Astrocyte of the hippocampus (primary cell): Measurements from ENCODE around the gene HMOX1.

Source experiments
- DNase-seq: peaks from one replicate; pipeline ENCODE4 v3.0.0; 2011; ENCODE audit warnings: low read depth, low spot score

Gene HMOX1

DNA sequence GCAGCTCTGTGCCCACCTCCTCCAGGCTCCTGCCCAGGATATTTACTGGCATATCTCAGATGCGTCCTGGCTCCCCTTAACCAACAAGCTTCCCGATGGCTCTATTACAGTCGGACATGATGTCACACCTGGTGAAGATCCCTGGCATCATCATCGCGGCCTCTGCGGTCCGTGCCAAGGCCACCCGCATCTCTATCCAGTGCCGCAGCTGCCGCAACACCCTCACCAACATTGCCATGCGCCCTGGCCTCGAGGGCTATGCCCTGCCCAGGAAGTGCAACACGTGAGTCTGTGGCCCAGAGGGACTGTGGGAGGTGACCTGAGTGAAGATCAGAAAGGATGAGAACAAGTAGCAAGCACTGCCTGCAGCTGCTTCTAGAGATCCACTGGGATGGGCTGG, 25.5 kb downstream of the HMOX1 start:
- no peak for DNase-seq

DNA sequence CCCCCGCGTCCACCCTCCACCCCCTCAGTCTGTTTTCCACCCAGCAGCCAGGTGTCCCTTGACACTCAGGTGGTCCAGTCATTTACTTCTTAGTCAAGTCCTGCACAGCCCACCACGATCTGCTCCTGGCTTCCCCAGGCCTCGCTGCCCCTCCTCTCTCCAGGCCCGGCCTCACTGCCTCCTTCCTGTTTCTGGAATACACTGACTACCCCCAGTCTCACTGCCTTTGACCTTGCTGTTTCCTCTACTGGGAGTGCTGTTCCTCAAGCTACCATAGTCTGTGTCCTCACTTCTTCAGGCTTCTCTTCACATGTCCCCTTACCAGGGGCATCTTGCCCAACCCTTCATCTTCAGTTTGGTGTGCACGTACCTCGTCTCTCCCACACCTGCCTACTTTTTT, 26.5 kb downstream of the HMOX1 start:
- no peak for DNase-seq

DNA sequence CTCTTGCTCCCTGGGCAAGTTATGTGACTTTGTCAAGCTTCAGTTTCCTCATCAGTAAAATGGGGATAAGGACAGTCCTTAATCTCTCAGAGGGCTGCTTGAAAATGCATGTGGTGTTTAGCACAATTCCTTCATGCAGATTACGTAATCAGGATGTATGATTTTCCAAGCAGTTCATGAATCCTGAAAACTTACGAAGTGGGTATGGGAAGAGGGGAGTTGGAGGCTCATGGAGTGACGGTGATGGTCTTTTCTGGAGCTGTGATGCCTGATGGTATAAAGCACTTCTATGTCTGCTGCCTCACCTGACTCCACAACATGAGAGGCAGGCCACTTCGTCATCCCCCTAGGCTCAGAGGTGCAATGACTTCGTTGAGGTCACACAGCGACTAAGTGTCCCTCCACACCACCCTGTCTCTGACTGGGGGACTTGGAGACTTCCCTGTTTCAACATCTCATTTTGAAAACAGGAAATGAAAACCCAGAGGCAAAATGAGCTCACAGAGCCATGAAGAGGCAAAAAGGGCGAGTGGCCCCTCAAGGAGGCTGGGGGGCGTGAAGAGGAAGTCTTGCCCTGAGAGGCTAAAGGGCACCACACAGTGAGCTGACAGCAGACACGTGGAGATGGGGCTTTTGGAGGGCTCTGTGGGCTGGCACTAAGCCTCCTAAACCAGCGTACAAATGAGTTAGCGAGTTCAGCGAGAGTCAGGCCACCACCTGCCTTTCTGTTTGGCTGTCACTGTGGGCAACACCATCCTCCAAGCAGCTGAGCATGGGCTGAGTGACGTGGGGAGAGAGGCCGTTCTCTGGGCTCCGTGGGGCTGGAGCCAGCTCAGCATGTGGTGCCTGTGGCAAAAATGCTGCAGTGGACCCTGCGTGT, 29.1 kb downstream of the HMOX1 start:
- no peak for DNase-seq

DNA sequence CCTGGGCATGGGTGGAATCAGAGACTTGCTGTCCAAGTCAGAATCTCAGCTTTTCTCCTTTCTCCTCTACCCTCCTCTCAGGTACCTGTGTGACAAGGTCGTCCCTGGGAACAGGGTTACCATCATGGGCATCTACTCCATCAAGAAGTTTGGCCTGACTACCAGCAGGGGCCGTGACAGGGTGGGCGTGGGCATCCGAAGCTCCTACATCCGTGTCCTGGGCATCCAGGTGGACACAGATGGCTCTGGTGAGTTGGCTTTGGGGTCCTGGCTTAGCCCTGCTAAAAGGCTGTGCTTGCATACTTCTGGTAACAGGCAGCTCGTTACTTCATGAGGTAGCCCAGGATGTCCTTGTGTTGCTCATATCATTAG, 29.8 kb downstream of the HMOX1 start:
- no peak for DNase-seq

DNA sequence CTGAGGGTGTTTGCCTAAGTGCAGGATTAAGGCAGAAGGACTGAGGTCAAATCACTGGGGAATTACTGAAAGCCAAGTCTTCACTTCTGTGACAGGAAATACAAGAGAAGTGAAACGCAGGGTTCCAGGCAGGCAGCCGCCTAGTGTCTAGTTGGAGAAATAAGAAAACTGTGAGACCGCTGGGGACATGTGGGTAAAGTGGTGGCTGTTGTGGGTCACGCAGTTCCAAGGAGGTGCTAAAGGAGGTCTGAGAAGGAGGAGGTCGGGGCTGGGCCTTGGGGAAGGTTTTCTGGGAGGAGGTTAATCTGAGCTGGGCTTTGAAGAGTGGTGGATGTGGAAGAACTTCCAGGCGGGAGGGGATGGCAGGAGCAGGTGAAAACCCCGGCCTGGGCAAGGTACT, 30.2 kb downstream of the HMOX1 start:
- no peak for DNase-seq

DNA sequence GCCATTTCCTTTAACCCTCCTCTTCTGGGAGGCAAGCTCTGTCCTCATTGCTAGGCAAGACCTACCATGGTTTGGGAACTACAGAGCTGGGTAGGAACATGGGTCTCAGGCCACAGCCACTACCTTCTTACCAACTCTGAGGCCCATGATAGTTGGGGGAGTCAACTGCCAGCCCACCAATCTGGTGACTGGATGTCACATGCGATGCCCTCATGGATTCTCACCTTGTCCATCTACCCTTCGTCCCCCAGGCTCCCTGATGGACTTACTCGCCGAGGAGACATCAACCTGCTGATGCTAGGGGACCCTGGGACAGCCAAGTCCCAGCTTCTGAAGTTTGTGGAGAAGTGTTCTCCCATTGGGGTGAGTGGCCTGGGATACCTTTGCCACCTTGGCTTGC, 32.7 kb downstream of the HMOX1 start:
- DNase-seq, result no peak

DNA sequence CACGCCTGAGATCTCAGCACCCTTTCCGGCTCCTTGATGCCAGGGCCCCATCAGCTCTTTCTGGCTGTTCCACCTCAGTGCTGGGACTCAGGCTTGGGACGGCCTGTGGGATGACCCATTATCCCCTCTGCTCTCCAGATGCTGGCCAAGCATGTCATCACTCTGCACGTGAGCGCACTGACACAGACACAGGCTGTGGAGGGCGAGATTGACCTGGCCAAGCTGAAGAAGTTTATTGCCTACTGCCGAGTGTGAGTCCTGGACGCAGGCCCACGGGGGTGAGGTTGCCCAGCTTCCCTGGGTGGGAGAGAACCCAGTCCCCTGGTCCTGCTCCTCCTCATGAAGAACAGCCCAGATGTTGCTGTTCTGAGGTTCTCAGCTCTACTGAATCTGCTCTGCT, 36.7 kb downstream of the HMOX1 start:
- no peak for DNase-seq

DNA sequence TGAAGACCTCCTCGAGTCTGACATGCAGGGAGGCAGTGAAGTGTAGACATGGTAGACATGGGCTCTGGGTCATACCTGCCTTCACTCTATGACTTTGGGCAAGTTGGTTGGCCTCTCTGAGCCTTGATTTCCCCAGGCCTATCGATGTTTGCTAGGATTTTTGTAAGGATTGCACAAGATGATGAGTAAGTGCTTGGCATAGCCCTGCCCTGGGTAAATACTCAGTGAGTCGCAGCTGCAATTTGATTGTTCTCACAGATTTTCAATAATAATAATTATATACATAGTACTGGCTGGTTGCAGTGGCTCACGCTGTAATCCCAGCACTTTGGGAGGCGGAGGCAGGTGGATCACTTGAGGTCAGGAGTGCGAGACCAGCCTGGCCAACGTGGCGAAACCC, 37.2 kb downstream of the HMOX1 start:
- DNase-seq, result no peak

DNA sequence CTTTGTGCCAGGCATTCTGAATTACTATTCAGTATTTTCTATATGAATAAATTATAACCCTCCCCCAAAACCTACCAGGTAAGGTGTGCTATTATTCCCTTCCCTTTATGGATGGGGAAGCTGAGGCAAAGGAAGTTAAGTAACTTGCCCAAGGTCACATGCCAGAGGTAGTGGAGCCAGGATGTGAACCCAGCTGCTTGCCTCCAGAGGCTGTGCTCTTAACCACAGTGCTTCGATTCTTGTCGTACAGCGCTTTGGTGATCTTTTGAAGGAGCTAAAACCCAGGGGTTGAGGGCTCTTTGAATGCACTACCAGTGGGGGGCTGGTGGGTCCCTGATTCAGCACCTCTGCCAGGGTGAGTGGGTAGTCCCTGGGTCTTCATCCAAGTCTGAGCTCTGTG, 37.8 kb downstream of the HMOX1 start:
- DNase-seq, result no peak

DNA sequence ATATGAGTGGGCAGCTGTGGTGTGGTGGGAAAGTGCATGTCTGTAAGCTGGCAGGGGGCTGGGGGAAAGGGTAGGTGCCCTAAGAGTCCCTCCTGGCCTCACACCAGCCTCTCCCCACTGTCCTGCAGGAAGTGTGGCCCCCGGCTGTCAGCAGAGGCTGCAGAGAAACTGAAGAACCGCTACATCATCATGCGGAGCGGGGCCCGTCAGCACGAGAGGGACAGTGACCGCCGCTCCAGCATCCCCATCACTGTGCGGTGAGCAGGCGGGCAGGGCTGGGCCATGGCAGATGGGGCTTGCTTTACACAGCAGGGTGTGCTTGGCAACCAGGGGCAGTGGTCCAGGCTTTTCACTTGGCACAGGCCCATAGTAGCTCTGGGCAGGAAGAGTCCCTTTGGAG, 38.9 kb downstream of the HMOX1 start:
- DNase-seq, result no peak

DNA sequence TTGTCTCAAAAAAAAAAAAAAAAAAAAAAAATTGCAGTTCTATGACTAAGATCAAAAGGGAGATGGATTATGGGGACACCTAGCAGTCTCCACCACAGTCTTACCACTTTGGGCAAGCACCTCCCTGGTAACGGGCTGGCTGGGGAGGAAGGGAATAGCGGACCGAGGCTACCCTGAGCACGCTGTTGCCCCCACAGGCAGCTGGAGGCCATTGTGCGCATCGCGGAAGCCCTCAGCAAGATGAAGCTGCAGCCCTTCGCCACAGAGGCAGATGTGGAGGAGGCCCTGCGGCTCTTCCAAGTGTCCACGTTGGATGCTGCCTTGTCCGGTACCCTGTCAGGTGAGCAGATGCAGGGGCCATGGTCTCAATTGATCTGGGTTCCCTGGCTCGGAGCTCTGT, 40.2 kb downstream of the HMOX1 start:
- DNase-seq, result no peak

DNA sequence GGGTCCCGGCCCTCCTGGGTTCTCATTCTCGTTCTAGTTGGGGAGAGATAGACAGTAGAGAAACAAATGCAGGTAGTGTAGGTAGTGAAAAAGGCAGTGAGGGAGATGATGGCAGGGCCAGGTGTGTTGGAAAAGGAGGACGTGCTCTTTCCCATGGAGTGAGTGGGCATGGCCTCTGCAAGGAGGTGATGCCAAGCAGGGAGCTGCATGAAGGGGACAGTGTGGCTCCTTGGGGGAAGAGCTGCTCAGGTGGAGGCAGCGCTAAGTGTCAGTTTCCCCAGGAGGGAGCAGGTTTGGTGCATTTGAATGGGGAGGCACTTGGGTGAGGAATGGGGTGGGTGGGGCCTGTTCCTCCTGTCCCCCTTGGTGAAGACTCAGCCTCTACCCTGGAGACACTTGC, 41.2 kb downstream of the HMOX1 start:
- no peak for DNase-seq

DNA sequence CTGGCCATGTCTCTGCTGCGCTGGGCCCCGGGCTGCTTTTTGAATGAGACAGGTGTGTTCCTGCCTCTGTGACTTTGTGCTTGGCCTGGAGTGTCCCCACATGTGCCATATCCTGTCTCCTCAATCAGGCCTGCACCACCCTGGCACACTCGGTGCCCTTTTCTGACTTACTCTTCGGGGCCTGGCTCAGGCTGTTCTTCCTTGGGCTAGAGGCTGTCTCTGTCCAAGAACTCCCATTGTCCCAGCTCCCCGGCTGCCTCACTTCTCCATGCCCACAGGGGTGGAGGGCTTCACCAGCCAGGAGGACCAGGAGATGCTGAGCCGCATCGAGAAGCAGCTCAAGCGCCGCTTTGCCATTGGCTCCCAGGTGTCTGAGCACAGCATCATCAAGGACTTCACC, 42.0 kb downstream of the HMOX1 start:
- no peak for DNase-seq

DNA sequence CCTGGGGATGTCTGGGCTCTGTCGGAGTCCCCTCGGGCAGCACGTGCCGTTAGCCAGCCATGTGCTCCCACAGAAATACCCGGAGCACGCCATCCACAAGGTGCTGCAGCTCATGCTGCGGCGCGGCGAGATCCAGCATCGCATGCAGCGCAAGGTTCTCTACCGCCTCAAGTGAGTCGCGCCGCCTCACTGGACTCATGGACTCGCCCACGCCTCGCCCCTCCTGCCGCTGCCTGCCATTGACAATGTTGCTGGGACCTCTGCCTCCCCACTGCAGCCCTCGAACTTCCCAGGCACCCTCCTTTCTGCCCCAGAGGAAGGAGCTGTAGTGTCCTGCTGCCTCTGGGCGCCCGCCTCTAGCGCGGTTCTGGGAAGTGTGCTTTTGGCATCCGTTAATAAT, 43.2 kb downstream of the HMOX1 start:
- no peak for DNase-seq

DNA sequence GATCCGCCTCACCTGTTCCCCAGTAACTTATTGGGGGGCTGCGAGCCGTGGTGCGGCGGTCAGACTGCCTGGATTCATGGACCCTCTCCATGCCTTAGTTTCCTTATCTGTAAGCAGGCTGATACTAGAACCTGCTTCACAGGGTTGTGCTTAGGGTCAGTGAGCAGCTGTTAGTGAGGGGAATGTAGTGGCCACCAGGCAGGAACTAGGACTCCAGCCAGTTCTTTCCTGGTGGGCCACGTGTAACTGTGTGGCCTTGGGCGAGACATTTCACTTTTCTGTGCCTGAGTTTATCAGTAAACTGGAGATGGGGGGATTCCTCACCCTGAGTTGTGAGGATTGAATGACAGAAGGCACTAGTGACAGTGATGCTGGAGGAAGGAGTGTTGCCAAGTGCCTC, 43.9 kb downstream of the HMOX1 start:
- DNase-seq, result no peak

DNA sequence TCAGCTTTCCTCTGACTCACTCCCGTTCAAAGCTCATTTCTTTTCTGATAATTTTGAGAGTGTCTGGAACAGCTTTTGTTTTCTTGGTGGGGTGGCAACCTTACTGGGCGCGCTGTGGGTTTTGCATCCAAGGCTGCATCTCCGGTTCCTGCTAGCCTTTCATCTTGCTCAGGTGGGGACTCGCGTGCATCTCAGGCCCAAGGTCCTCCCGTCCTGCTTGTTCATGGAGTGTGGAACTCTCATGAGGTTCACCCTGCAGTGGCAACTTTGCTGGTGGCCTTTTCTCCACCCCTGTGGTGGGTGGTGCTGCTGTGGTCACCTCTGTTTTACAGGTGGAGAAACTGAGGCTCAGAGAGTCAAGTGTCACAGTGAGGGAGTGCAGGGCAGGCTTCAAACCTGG, 44.6 kb downstream of the HMOX1 start:
- DNase-seq, result no peak

DNA sequence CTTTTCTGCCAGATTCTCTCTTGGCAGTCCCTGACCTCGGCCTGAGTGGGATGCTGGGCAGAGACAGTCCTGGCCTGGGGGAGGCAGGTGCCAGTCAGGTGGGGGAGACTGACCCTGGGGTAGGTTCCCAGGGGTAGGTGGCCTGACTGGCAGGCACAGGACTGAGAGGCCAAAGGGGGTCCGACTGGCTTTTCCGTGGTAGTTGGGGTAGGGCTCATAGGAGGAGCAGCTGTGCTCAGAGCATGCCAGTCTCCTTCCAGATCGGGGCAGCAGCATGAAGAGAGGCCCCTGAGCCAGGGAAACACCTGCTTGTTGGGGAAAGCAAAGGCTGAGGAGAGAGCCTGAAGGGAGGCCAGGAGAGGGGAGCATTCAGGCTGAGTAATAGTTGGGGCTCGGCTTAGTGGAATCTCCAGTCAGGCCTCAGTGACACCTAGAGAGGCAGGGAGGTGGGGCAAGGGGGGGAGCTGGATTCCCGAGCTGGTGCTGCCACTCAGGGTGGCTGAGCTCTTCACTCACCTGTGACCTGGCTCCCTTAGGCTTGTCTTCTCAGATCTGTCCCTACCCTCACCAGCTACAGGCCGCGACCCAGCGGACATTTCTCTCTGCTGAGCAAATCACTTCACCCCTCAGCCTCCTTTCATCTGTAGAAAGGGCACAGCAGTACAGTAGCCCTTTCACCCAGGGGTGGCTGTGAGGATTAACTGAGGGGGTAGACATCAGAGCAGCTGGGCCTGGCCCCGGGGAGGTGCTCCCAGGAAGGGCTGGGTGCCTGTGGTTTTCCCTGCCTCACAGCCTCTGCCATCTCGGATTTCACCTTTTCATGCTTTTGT, 45.3 kb downstream of the HMOX1 start:
- peak; percentile 79 for DNase-seq

DNA sequence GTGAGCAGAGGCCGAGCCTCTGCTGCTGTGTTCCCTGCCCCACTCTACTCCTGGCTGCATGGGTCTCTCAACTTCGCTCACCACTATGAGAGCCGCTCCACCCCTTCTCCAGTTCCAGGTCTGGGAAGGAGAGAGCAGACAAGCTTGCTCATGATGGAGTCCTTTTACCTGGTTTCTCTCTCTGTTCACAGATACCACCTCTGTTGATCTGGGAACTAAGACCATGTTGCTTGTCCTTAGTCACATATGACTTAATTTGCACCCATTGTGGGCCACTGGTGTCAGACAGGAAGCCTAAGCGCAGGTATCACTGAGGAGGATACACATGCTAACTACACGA, 45.9 kb downstream of the HMOX1 start:
- DNase-seq, result no peak

DNA sequence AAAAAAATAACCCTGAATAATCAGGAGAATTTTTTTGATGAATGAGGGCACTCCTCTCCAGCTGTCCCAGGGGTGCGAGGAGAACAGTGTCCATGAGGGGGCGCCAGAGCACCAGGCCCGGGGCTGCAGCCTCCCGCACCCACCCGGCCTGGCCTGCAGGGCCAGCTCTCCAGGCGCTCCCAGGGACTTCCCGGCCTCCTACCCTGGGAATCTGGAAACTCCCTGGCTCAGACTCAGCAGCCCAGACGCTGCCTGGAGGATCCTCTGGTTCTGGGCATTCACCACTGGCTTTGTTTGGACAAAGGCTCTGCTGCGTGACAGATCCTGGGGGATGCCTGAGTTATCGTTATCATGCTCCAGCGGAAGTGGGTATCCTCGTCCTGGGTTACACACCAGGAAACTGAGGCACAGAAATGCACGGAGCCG, 50.0 kb downstream of the HMOX1 start:
- peak; percentile 97 for DNase-seq

DNA sequence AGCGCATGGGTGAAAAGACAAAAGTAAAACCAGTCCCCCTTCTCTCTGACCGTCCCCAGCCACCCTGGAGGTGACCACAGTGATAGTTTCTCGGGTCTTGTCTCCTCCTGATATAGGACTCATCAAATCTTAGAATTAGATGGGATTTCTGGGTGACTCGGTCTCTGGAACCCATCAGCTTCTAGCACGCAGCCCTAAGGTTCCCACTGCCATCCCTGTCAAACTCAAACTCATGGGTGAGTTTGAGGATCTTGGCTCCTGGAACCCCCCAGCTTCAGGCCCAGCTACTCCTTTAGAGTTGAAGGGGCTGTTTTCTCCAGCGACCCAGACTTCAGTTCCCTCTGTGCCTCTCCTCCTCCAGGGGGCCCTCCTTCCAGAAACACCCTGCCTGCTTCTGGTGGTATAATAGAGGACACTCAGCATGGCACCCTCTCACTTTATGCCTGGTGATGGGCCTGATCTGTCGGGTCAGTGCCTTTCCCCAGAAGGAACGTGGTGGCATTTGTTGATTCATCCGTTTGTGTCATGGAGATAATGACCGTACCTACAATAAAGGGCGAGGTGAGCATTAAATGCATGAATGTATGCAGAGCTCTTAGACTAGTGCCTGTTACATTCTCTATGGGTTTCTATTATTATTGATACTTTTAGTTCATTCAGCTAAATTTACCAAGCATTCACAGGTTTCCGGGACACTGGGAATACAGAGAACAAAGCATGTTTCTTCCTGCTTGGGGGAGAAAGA, 50.8 kb downstream of the HMOX1 start:
- DNase-seq, result no peak

DNA sequence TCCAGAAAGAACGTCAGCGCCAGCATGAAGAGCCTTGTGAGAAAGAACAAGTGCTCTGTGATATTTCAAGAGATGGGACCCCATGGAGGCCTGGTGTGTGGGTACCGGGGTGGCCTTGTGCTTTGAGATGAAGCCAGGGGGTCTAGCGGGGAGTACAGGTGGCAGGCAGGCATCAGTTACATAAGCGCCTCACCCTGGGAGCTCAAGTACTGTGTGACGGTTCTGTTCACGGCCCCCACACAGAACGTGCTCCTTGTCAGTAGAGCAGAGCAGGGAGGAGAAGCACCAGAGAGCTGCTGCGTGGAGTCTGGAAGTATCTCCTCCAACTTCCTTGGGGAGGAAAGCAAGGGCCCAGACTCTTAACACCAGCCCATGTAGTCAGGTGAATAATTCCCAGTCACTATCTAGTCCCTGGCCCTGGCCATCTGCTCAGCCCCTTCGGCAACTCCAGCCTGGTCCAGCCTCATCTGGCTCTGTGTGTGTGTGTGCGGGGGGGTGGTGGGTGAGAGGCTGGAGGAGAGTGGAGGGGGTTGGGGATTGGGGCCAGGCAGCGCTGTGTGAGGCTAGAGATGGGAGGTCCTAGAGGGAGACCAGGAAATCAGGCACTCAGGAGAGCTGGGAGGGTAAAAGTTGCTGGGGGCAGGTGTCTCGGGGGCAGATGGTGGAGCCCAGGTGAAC, 51.5 kb downstream of the HMOX1 start:
- no peak for DNase-seq
